HG02938 (cell line): ENCODE results near the gene LMOD3.
A peak's percentile ranks its signal among the peaks of the same experiment; 100 is the strongest.

Experiments used
- ATAC-seq: cut with Tn5 transposase; IDR thresholded peaks from one replicate; pipeline ENCODE4 v1.9.1; 2021; ENCODE audit warnings: mild to moderate bottlenecking, moderate library complexity; ENCODE audit not compliant: unreplicated experiment

The LMOD3 gene

DNA sequence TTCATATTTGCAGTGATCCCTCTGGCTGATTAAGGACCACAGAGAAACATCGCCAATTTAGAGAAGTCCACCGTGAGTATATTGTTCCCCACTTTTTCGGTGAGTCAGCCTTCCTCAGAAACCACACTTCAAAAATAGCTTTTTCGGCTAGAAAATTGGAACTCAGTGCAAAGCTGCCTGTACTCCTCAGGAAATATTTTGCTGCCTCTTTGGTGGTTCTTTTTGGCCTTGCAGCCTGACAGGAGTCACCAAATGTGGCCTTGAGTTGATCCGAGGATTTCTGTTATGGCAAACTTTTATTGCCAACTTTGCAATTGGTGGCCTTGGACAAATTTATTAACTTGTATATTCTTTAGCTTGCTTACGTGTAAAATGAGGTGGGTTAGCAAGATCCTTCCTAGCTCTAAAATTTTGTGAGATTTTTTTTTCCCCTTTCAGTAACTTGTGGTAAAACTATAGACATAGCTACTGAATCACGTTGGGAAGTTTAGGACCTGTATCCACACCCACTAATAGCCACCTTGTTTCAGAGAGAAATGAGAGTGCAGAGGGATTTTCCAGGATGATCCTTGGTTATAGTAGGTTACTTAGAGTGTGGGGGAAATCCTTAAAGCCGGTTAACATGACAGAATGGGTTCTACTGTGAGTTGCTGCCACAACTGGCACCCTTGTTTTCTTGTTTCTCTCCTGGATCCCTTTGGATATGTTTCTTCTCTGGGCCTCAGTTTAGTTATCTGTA lies 27.8 kb downstream of the LMOD3 start:
- ATAC-seq: no peak

- ATAC-seq: peak; percentile 81
Measured at GRCh38 chr3:69092030-69092516, 30.3 kb downstream of the LMOD3 start.

DNA sequence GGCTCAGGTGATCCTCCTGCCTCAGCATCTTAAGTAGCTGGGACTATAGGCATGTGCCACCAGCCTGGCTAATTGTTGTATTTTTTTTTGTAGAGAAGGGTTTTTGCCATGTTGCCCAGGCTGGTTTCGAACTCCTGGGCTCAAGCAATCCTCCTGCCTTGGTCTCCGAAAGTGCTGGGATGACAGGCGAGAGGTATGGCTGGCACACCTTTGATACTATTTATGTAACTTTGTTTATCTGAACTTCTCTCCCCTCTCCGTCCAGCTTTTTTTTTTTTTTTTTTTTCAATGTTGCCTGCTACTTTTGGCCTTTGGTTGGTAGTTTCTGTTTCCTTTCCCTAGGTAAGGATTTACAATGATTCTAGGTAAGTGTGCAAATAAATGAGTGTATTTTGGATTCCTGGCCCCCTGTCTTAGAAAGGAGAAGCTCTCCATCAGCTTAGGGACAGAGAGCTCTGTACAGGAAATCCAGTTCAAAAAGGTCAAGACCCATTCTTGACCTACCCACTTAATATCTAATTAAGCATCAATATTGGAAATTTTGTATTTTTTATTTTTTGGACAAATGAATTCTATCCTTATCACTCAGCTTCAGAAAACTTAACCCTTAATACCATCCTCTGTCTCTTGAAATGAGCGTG lies 30.9 kb downstream of the LMOD3 start:
- no peak for ATAC-seq

DNA sequence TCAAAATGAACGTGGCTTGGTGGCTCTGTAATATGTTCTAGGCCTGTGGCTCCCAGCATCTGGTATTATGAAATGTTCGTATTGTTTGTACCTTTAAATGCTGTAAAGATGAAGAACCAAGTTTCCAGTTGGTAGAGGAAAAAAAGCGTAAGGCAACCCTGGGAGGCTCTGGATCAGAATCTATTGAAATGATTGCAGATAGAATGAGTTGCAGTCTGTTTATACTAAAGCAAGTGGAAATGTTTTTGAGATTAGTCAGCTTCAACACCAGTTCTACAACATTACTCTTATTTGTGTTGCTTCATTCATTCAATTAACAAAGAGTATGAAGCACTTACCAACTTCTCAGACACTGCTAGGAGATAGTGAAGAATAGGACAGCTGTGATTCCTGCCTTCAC lies 32.4 kb downstream of the LMOD3 start:
- ATAC-seq: no peak

DNA sequence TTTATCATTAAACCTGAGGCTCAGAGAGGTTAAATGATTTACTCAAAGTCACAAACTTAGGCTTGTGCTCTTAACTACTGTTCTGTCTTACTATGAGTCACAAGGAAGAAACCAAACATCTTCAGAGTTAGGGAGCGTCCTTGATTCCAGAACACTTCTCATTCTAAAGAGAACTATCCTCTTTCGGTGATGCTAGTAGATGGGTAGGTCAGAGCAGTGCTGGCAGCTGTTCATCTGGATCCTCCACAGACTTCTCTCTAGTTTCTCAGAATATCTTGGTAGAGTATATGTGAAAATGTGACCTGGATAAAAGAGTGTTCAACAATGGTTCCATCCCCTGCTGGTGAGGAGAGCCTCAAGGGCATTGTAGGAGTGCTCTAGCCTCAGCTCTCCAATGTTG lies 34.3 kb downstream of the LMOD3 start:
- peak; percentile 21 for ATAC-seq

GRCh38 chr3:69087030-69087791 lies 35.2 kb downstream of the LMOD3 start:
- no peak for ATAC-seq

DNA sequence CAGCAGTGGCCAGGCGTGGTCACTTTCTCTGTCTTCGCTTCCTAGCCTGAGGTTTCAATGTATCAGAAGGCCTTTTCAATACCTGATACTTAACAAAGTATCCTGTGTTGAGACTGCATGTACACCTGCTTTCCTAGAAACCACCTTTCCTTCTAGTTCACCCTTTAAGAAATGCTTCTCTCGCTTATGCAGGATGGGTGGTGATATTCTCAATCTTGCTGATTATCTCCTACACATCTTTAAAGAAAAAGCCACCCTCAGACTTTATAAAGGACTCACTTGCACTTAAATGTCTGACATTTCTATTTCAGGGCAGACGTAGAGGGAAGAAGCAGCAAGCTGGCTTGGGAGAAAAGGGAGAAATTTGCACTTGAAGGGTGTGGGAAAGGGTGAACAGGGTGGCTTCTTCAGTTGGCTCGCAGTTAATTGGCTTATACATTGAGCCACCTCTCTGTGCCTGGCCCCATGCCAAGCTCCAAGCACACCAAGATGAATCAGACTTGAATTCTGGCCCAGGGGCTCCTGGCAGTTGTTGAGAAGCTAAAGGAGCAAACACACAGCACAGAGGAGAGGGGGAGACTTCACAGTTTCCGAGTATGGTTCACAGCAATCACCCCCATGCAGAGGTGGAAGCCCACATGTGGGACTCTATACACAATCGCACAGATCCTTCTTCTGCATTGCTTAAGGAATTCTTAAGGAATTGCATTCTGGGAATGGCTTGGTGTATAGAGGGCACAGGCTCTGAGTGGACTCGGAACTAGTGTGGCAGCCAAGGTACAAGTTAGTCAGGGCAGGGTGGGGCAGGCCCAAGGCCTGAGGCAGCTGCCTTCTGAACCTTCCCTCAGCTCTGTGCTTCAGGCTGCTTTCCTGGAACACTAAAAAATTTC lies 36.3 kb downstream of the LMOD3 start:
- ATAC-seq: no peak

- ATAC-seq: no peak
Measured at GRCh38 chr3:69085168-69085832, 37.1 kb downstream of the LMOD3 start.

DNA sequence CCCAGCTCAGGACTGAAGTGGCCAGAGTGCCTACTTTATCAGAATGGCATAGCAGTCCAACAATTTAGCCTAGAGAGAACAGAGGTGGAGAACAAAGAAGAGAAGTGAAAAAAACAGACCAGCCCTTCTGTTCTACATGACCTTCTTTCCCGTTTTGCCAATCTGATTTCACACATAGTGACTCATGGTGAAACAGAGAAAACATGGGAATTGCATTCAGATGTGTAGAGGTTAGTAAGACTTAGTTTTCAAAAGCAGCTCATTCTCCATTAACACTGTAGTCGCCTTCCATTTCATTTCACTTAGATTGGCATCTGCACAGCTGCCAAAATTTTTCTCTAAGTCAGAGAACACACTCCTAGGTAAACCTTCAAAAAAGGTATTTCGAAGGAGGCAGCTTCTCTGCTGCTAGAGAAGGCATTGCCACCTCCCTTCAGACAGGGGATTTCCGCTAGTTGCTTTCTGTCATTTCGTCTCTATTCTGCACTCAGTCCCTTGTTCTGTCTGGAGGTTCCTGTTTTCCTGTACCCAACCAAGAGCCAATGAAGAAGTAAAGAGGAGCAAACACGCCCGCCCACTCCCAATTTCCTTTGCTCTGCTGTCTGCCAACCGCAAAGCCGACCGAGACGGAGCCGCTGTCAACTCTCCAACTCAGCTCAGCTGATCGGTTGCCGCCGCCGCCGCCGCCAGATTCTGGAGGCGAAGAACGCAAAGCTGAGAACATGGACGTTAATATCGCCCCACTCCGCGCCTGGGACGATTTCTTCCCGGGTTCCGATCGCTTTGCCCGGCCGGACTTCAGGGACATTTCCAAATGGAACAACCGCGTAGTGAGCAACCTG lies 37.8 kb downstream of the LMOD3 start, which contains the start of gene ARL6IP5:
Gene ARL6IP5 (plus strand): TSS at position 612 of the 842 bp plus-strand sequence. CDS start 111 bp downstream, at position 723.
- ATAC-seq: peak; percentile 51

DNA sequence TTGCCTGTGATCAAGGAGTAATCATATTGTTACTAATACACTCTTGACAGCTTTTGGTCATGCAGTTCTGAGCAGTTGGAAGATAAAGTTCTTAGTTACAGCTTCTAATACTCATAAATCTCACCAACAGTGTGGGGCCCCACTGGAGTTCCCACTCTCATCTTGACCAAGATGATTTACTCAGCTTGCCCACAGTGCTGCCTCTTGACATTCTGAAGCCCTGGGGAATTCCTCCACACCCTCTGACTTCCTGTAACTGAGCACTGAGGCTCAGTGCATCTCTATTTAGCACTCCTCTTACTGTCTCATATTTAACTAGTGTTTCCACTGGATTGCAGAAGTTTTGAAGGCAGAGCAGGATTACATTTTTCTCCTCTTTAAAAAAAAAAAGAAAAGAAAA lies 39.6 kb downstream of the LMOD3 start:
- peak; percentile 53 for ATAC-seq

DNA sequence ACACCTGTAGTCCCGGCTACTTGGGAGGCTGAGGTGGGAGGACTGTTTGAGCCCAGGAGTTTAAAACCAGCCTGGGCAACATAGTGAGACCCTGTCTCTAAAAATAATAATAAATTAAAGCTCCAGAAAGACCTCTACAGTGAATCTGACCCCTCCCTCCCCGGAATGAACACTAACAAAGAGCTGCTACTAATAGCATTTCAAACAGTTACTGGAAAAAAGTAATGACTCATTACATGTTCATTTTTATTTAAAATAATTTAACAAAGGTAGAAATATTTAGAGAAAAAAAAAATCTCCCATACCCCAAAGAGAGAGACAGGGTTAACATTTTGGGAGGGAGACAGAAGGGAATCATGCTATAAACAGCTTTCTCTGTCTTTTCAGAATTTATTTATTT lies 40.0 kb downstream of the LMOD3 start:
- ATAC-seq: no peak

- ATAC-seq: no peak
Measured at GRCh38 chr3:69081583-69082262, 40.7 kb downstream of the LMOD3 start.

DNA sequence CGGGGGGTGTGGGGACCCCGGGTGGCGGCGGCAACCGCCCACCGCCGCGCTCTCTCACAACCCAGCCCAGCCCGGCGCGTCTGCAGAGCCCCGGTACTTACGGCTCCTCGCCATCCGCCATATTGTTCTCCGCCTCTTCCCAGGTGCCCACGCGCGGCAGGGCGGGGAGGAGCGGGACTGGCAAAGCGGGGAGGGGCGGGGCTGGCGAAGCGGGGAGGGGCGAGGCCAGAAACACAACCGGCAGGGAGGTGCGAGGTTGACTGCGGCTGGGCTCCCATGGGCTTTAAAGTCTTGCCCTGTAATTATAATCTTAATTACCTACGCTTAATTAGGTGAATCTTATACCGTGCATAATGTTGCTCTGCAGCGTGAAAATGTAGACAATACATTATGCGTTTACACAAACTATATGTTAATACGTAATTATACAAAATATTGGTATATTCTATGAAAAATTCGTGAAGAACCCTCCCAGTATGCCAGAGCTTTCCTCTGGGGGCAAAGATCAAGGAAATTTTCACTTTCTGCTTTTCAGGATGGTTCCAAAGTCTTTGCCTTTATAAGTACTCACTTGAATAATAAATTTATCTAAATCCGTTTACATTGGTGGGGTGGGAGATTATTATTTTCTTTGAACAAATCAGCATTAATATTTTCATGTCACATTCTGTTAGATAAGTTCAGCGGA lies 42.0 kb downstream of the LMOD3 start, which contains the start of gene UBA3:
Gene UBA3 (minus strand): TSS at position 133 of the 688 bp plus-strand sequence. CDS start 12 bp downstream, at position 121.
- peak; percentile 48 for ATAC-seq

DNA sequence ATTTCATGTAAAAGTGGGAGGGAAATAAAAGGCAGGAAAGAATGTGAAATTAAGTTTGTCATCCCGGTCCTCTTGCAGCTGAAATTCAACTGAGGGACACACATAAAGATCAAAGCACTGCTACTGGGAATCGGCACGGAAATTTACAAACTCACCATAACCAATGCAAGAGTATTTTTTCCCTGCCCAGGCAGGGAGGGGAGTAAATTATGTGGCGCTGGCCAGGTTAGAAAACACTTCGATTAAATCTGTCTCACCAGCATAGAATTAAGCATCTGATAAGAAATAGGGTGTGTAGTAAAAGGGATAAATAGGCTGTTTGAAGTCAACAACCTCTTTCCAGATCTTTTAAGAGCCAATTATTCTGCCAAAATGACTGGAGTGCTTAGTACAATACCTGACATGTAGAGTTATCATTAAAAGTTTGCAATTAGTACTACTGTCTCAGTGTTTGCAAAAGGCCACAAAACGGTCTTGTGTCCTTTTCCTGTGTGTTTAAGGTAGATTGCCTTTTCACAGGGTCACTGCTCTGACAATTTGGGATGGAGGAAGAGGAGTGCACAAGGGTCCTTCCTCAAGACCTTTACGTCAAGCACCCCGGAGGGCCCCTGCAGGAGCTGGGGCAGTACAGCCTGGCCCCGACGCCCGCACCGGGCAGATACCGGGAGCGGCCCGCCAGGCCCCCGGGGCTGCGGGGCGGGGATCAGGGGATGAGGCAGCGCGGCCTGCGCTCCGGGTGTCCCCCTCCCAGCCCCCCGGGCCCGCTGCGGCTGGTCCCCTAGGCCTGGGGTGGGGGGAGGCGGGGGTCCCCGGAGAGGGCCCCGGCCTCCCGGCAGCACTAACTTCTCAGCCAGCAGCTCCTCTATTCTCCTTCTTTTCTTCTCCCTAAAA lies 42.9 kb downstream of the LMOD3 start:
- no peak for ATAC-seq

- ATAC-seq: no peak
Measured at GRCh38 chr3:69072928-69073327, 49.5 kb downstream of the LMOD3 start.

GRCh38 chr3:69066121-69066520 lies 56.3 kb downstream of the LMOD3 start:
- ATAC-seq: no peak
